Measurements from ENCODE around the gene CPLANE2. TPM values are rescaled to one million over a fixed set of nuclear protein-coding genes. Genes with fewer than 3 reads are reported as not detected.

CPLANE2 gene
- total and polyA plus RNA-seq, 2 donors from 2014 or later = 7.9 to 9.4 TPM

DNA sequence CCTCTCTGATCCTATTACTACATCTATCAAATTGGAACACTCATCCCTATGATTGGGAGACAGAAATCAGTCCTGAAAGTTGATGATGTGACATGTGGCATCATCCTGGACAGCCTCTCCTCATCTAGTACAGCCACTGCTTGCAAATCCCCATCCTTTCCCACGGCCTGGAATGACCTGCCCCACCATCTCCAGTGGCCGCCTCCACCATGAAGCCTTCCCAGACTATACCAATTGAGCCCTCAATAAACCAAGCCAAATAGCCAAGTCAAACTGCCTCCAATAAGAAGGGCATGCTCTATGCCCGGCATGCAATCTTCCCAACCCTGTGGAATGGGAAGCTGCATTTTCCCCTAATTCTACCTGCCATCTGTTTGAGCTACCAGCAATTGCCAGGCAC, 24.0 kb downstream of the CPLANE2 start:
- Histone ChIP-seq H3K9ac (ENCODE audit: low read length in 3 of 3) (no peak overlapping the region), H3K9me3 (ENCODE audit: control insufficient read depth in 2 of 3, insufficient read depth in 1 of 3, low read length in 3 of 3) (no peaks in the 10 kb centered on the region), H3K27ac (ENCODE audit: low read depth in 2 of 2, low read length in 2 of 2) (no peak overlapping the region), H3K4me1 (ENCODE audit: control insufficient read depth in 2 of 3, insufficient read depth in 2 of 3, low read depth in 1 of 3, low read length in 3 of 3) (peaks cover 0 to 17% (median 0%) of the 10 kb centered on the region in 3 donors), H3K4me3 (ENCODE audit: low read length in 3 of 3) (no peak overlapping the region), H3K36me3 (ENCODE audit: control insufficient read depth in 2 of 3, insufficient read depth in 3 of 3, low read length in 3 of 3) (no peaks in the 10 kb centered on the region), H3K27me3 (ENCODE audit: control insufficient read depth, insufficient read depth, low read length) (no peaks in the 10 kb centered on the region)
- TF ChIP-seq, protein P1, sequence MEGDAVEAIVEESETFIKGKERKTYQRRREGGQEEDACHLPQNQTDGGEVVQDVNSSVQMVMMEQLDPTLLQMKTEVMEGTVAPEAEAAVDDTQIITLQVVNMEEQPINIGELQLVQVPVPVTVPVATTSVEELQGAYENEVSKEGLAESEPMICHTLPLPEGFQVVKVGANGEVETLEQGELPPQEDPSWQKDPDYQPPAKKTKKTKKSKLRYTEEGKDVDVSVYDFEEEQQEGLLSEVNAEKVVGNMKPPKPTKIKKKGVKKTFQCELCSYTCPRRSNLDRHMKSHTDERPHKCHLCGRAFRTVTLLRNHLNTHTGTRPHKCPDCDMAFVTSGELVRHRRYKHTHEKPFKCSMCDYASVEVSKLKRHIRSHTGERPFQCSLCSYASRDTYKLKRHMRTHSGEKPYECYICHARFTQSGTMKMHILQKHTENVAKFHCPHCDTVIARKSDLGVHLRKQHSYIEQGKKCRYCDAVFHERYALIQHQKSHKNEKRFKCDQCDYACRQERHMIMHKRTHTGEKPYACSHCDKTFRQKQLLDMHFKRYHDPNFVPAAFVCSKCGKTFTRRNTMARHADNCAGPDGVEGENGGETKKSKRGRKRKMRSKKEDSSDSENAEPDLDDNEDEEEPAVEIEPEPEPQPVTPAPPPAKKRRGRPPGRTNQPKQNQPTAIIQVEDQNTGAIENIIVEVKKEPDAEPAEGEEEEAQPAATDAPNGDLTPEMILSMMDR (IDR thresholded peaks at IDR 0.05; ENCODE audit: borderline replicate concordance, extremely low read depth, insufficient read depth) = no peak
- DNase-seq (no peak), FAIRE-seq (no peak)
- intact Hi-C loops (cut with DNase I) = no loop called here

DNA sequence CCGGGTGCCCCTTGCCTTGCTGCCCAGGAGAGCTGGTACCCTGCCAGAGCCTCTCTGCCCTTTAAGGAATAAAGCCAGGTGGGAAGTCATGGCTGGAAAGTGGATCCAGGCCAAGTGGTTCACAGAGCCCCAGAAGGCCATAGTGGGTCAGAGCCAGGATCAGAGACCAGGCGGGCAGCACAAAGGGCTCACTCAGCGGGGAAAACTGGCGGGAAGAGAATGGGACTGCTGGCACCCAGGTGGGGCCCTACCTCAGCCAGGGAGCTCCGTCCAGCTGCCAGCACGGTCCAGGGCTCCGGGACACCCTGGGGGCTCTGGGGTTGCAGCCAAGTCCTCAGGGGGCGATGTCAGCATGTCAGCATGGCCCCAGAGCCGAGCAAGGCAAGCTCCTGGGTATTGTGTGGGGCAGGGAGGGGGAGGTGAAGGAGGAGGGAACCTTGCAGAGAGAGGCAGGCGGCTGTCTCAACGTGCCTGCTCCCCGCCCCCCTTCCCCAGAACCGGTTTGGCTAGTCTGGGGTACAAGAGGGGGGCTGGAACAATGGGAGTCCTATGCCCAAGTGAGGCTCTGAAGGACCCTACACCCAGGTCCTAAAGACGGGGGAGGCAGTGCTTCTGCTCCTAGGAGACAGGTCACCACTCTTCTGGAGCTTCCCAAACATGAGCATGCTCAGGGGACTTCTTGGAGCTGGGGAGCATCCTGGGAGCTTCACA, 24.6 kb downstream of the CPLANE2 start, which contains the start of gene ARHGEF19:
Gene ARHGEF19 (minus strand): TSS at position 402 of the 711 bp plus-strand sequence. CDS start 3,598 bp downstream, outside the sequence.
- intact Hi-C loops (cut with DNase I) = no loop called here
- H3K27me3 ChIP-seq (ENCODE audit: control insufficient read depth, insufficient read depth, low read length) = no peaks in the 10 kb centered on the region
- DNase-seq (peak; percentile 84 to 91 (median 87)), FAIRE-seq (no peak)
- H3K9me3 ChIP-seq (ENCODE audit: control insufficient read depth in 2 of 3, insufficient read depth in 1 of 3, low read length in 3 of 3) = no peaks in the 10 kb centered on the region
- no peak within 1 kb of the TSS for H3K4me3 ChIP-seq (ENCODE audit: low read length in 3 of 3)
- TF ChIP-seq, protein P1 (IDR thresholded peaks at IDR 0.05; ENCODE audit: borderline replicate concordance, extremely low read depth, insufficient read depth) = no peak
- no peaks in the 10 kb centered on the region for H3K36me3 ChIP-seq (ENCODE audit: control insufficient read depth in 2 of 3, insufficient read depth in 3 of 3, low read length in 3 of 3)
- H3K27ac ChIP-seq (ENCODE audit: low read depth in 2 of 2, low read length in 2 of 2) = peak within 1 kb of the TSS in 1 of 2 donors; percentile 22
- H3K9ac ChIP-seq (ENCODE audit: low read length in 3 of 3) = peak within 1 kb of the TSS in 1 of 3 donors; percentile 15
- peaks cover 0 to 16% (median 0%) of the 10 kb centered on the region in 3 donors for H3K4me1 ChIP-seq (ENCODE audit: control insufficient read depth in 2 of 3, insufficient read depth in 2 of 3, low read depth in 1 of 3, low read length in 3 of 3)

DNA sequence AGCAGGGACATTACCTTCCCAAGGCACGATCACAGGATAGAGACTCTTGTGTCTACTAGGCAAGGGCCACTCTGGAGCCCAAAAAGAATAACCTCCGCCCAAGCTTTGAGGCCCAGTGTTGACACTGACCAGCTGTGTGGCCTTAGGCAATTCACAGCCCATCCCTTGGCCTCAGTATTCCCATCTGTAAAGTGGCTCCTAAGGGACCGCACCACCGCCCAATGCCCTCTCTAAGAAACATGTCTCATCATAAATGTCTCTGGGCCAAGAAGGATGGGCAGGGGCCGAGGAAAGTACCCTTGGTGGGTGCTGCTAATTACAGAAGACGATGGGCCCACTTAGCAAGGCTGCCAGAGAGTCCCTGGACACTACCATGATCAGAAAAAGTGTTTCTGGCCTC, 25.2 kb downstream of the CPLANE2 start:
- Histone ChIP-seq H3K9me3 (ENCODE audit: control insufficient read depth in 2 of 3, insufficient read depth in 1 of 3, low read length in 3 of 3) (no peaks in the 10 kb centered on the region), H3K4me3 (ENCODE audit: low read length in 3 of 3) (no peak overlapping the region), H3K9ac (ENCODE audit: low read length in 3 of 3) (peak overlapping the region in 1 of 3 donors; percentile 15), H3K36me3 (ENCODE audit: control insufficient read depth in 2 of 3, insufficient read depth in 3 of 3, low read length in 3 of 3) (no peaks in the 10 kb centered on the region), H3K4me1 (ENCODE audit: control insufficient read depth in 2 of 3, insufficient read depth in 2 of 3, low read depth in 1 of 3, low read length in 3 of 3) (peaks cover 0 to 15% (median 0%) of the 10 kb centered on the region in 3 donors), H3K27ac (ENCODE audit: low read depth in 2 of 2, low read length in 2 of 2) (peak overlapping the region in 1 of 2 donors; percentile 22), H3K27me3 (ENCODE audit: control insufficient read depth, insufficient read depth, low read length) (no peaks in the 10 kb centered on the region)
- no peak for DNase-seq
- no peak for FAIRE-seq
- TF ChIP-seq, protein P1 (IDR thresholded peaks at IDR 0.05; ENCODE audit: borderline replicate concordance, extremely low read depth, insufficient read depth) = no peak
- intact Hi-C loops (cut with DNase I) = no loop called here
